CD4-positive, alpha-beta T cell treated with Interleukin-15 for 1 hour (primary cell): ENCODE results near the gene C1QTNF9B.

ENCODE experiments used
- DNase-seq: peaks from one replicate; pipeline ENCODE4 v3.0.0-alpha.2; 2020

The C1QTNF9B gene

GRCh38 chr13:23855360-23855759, 41.9 kb downstream of the C1QTNF9B start:
- no peak for DNase-seq

- DNase-seq, result no peak
Measured at GRCh38 chr13:23852351-23852750, 45.0 kb downstream of the C1QTNF9B start.

- DNase-seq, result no peak
Measured at GRCh38 chr13:23851106-23851505, 46.2 kb downstream of the C1QTNF9B start.

- no peak for DNase-seq
Measured at GRCh38 chr13:23850134-23850533, 47.2 kb downstream of the C1QTNF9B start.

- DNase-seq, result no peak
Measured at GRCh38 chr13:23849670-23850069, 47.6 kb downstream of the C1QTNF9B start.

GRCh38 chr13:23848646-23849141, 48.6 kb downstream of the C1QTNF9B start:
- DNase-seq, result no peak

- no peak for DNase-seq
Measured at GRCh38 chr13:23848019-23848418, 49.3 kb downstream of the C1QTNF9B start.

GRCh38 chr13:23847497-23847896, 49.8 kb downstream of the C1QTNF9B start:
- no peak for DNase-seq

GRCh38 chr13:23845105-23845725, 52.1 kb downstream of the C1QTNF9B start:
- no peak for DNase-seq

GRCh38 chr13:23844132-23844531, 53.2 kb downstream of the C1QTNF9B start:
- no peak for DNase-seq

- no peak for DNase-seq
Measured at GRCh38 chr13:23843436-23843835, 53.9 kb downstream of the C1QTNF9B start.

GRCh38 chr13:23842406-23842805, 54.9 kb downstream of the C1QTNF9B start:
- DNase-seq, result no peak
